Activated naive CD4-positive, alpha-beta T cell treated with anti-CD3 and anti-CD28 coated beads, Interleukin-2, amount 50 U/mL, for 24 hours (primary cell): ENCODE results near the gene SCYL1.

Source experiments
- H3K27ac Mint-ChIP-seq: one replicate; pipeline ENCODE4 v1.8.0; 2021; ENCODE audit warnings: mild to moderate bottlenecking, mixed read lengths
- H3K27me3 Mint-ChIP-seq: one replicate; pipeline ENCODE4 v1.8.0; 2021; ENCODE audit warnings: mixed read lengths
- H3K36me3 Mint-ChIP-seq: one replicate; pipeline ENCODE4 v1.8.0; 2021; ENCODE audit warnings: mixed read lengths
- H3K4me1 Mint-ChIP-seq: one replicate; pipeline ENCODE4 v1.8.0; 2021; ENCODE audit warnings: mixed read lengths
- H3K4me3 Mint-ChIP-seq: one replicate; pipeline ENCODE4 v1.8.0; 2021; ENCODE audit warnings: mild to moderate bottlenecking, mixed read lengths
- H3K9me3 Mint-ChIP-seq: one replicate; pipeline ENCODE4 v1.8.0; 2021; ENCODE audit warnings: mixed read lengths

SCYL1 gene

DNA sequence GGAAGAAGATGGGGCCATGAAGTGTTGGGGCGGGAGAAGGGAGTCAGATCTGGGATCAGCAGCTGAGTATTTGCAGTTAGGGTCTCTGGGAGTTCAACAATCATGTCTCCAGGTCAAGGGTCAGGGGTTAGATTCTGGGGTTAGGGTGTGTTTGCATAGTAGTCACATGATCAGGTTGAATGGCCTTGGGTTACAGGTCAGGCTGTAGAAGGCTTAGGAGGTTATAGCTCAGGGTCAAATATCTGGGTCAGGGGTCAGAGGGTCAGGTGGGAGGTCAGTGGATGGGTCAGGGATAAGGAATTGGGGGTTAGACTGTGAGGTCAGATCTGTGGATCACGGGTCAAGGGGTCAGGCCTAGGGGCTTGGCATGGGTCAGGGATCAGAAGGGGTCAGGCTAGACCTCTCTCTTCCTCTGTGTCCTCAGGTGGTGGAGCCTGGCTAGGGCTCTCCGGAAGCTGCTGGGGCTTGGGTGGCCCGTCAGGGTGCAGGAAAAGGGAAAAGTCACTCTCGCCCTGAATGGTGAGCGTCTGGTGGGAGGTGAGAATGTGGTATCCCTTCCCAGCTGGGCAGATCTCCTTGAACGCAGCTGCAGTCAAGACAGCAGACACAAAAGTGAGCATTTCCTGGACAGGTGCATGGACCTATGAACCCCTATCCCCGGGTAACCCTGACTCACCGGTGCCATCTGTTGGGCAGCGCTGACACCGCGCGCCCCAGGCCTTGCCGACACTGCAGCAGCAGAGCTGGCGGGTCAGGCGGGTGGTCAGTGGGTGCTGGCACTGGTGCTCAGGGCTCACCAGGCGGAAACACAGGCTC, 26.9 kb downstream of the SCYL1 start:
- Mint-ChIP-seq H3K4me1 (peaks cover 73% of the 10 kb centered on the region), H3K27ac (peak overlapping the region; percentile 47), H3K27me3 (no peaks in the 10 kb centered on the region), H3K36me3 (peaks cover 3% of the 10 kb centered on the region), H3K4me3 (no peak overlapping the region), H3K9me3 (no peaks in the 10 kb centered on the region)

DNA sequence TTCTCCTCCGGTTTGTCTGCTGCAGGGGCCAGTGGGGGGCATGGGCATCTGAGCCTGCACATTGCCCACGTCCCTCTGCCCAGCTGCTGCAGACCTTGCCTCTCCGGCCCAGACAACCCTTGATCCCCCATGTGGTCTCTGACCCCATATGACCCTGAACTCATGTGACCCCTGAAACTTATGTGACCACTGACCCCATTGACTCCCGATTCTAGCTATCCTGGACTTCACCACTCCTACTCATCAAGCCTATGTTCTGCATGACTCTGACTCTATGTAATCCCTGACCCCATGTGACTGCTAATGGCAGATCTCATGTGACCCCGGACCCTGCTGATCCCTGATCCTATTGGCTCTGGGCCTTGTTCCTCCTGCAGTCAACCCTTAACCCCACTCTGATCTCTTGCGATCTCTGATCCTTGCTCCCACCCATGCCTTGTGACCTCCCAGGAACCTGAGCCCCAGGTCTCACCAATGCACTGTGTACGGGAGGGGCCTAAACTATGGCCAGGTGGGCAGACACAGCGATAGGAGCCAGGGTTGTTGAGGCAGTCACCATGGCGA, 27.6 kb downstream of the SCYL1 start:
- no peaks in the 10 kb centered on the region for H3K27me3 Mint-ChIP-seq
- H3K9me3 Mint-ChIP-seq = no peaks in the 10 kb centered on the region
- H3K36me3 Mint-ChIP-seq = peaks cover 3% of the 10 kb centered on the region
- H3K4me1 Mint-ChIP-seq = peaks cover 75% of the 10 kb centered on the region
- H3K27ac Mint-ChIP-seq = no peak overlapping the region
- peak overlapping the region; percentile 47 for H3K4me3 Mint-ChIP-seq

DNA sequence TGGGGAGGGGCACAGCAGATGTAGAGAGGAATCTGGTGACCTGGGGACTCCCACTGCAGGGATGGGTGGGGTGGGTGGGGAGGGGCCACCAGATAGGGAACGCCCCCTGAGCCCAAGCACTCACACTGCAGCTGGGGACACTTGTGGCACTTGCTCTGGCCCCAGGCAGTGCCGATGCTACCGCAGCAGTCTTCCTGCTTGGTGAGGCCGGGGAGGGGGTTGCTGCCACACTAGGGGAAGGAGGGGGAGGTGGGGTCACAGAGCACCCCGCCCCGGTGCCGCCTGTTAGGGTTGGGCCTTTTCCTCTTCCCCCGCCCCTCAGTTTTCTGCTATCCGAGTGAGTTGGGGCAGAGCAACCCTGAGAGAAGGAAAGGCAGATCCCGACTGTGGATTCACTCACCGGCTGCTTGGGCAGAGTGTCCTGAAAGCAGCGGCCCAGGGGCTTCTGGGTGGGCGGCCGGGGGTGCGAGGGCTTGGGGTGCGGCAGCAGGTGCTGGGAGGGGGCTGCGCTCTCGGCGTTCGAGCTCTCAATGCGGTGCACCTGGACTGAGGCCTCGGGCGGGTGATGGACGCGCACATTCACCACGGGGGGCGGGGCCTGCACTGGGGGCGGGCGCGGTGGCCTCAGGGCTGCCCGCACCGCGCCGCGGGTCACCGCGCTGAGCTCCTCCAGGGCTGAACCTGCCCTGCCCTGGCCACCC, 28.6 kb downstream of the SCYL1 start:
- Mint-ChIP-seq H3K4me3 (peak overlapping the region; percentile 30), H3K27ac (no peak overlapping the region), H3K36me3 (peaks cover 3% of the 10 kb centered on the region), H3K9me3 (no peaks in the 10 kb centered on the region), H3K27me3 (no peaks in the 10 kb centered on the region), H3K4me1 (peaks cover 66% of the 10 kb centered on the region)

DNA sequence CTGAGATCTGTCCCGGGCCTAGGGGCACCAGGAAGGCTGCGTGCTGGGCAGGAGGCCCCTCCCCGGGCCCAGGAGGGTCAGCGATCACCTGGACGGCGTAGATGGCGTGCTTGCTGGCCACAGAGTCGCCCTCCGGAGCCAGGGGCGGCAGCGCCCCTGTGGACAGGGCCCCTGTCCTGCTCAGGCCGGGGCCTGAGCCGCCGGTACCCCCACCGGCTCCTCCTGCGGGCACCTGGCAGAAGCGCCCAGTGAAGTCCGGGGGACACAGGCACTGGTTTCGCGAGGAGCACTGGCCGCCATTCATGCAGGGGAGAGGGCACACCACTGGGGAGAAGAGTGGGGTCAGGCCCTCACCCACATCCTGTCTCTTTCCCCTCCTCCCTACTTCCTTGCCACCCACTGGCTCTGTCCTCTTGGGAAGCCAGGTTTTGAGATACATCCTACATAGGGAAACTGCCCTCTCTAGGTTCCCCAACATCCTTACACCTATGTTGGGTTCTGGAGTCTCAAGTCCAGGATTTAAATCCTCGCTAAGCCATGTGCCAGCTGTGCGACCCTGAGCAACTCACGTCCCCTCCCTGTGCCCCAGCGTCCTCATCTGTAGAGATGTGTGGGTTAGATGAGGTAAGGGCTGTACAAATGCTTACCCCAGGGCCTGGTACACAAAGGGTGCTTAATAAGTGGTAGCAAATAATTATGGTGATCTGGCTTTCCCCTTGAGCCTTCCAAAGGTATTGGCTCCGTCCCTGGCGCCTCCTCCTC, 29.4 kb downstream of the SCYL1 start:
- H3K4me1 Mint-ChIP-seq = peaks cover 61% of the 10 kb centered on the region
- no peaks in the 10 kb centered on the region for H3K27me3 Mint-ChIP-seq
- H3K9me3 Mint-ChIP-seq = no peaks in the 10 kb centered on the region
- peaks cover 3% of the 10 kb centered on the region for H3K36me3 Mint-ChIP-seq
- H3K27ac Mint-ChIP-seq = peak overlapping the region; percentile 73
- H3K4me3 Mint-ChIP-seq = peak overlapping the region; percentile 63

DNA sequence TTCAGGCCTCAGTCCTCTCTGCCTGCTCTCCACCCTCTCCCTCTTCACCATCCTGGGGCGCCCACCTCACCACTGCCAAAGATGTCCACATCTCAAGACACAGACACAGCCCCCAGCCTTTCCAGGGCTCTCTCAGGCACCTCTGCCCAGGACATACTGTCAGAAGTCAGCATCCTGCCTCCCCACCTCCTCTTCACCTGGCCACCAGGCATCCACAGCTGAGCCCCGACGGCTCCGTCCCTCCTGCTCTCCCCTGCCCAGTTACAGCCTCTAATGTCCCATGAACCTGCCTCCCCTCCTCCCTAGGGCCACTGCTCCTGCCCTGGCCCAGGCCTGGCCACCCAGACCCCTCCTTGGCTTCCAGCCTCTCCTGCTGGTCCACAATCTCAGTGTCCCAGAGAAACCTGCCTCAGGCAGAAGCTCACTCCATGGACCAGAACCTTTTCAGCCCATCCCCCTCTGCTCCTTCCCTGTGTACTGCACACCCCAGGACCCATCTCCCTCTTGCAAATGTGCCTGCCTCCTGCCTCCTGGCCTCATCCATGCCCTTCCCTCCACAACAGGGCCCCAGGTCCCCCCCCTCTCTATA, 30.1 kb downstream of the SCYL1 start:
- no peaks in the 10 kb centered on the region for H3K27me3 Mint-ChIP-seq

DNA sequence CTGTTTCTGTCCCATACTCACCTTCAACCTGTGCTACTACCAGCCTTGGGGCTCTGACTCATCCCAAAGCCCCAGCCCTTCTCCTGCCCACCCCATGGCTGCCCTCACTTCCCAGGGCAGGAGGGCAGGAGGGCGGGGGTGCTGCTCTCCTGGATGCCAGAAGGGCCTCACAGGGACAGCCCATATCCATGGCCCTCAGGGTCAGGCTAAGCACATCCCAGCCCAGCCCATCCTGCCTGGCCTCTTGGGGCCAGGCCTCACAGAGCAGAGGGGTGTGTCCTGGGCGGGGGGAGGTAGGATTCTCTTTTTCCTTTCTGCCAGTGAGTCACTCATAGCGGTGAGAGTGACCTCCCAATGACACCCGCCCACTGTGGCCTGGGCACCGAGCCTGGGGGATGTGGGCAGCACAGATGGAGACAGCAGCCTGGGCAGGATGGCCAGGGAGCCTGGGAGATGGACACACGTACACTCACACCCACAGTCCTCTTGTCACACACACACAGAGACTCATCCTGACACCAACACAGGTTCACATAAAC, 30.9 kb downstream of the SCYL1 start:
- Mint-ChIP-seq H3K4me1 (peaks cover 71% of the 10 kb centered on the region), H3K4me3 (peak overlapping the region; percentile 87), H3K9me3 (no peaks in the 10 kb centered on the region), H3K27ac (peak overlapping the region; percentile 71), H3K36me3 (peaks cover 1% of the 10 kb centered on the region), H3K27me3 (no peaks in the 10 kb centered on the region)

More for the DNA sequence above, 30.1 kb downstream of the SCYL1 start:
- Mint-ChIP-seq H3K27ac (peak overlapping the region; percentile 73), H3K4me3 (peak overlapping the region; percentile 63), H3K4me1 (peaks cover 63% of the 10 kb centered on the region), H3K36me3 (peaks cover 1% of the 10 kb centered on the region), H3K9me3 (no peaks in the 10 kb centered on the region)

DNA sequence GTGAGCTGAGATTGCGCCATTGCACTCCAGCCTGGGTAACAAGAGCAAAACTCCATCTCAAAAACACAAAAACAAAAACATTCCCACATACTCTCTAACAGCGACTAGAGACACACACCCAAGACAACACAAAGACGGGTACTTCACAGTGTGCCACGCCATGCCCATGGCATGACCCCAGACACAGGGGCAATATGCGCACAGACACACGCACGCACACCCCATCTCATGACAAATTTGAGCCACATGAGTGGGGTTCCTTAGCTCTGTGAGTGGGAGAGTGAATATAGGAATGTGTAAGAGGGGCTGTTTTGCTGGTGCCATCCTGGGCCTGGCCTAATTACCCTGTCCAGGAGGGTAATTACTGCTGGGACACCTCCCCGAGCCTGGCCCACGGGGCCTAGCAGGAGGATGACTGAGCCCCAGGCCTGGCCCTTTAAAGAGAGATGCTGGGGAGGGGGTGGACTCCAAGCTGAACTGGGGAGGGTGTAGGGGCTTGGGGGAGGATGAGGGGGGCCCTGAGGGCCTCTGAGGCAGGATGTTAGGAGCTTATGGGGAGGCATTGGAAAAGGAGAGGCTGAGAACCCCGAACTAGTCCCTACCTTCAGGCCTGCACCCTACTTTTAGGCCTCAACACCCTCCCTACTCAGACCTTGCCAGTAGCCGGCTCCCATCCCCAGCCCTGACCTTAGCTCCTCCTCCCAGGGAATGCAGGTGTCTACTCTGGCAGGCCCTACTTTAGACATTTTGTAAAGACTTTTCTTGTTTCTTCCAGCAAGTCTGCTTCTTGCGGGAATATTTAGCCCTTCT, 31.8 kb downstream of the SCYL1 start:
- H3K9me3 Mint-ChIP-seq = no peaks in the 10 kb centered on the region
- peaks cover 68% of the 10 kb centered on the region for H3K4me1 Mint-ChIP-seq

DNA sequence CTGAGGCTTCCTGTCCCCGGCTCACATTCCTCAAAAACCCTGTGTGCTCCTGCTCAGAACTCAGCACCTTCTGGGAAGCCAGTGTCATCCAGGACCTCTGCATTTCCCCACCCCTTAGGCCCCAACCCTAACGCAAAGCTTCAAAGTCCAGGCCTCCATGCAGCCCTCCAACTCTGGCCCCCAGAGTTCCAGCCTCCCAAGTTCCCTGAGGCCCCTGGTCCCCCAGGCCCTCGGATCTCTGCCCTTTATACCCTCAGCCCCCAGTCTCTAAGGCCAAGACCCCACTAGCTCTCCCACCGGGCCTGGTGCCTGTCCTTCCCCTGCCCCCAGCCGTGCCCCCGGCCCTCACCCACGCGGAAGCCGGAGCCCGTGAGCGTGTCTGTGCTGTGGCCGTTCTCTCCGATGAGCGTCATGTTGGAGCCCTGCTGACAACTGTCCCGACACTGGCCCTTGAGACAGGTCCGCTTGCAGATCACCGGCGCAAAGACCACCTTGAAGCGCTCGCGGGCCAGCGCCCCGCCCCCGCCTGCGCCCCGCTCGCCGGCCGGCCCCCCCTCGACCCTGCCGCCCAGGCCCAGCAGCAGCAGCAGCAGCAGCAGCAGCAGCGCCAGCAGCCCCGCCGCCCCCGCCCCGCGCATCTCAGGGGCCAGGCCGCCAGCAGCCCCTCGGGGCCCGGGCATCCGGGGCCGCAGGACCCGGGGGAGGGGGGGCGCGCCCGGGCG, 32.6 kb downstream of the SCYL1 start:
- H3K9me3 Mint-ChIP-seq = no peaks in the 10 kb centered on the region
- H3K4me3 Mint-ChIP-seq = peak overlapping the region; percentile 87
- H3K4me1 Mint-ChIP-seq = peaks cover 67% of the 10 kb centered on the region
- peak overlapping the region; percentile 93 for H3K27ac Mint-ChIP-seq
- no peaks in the 10 kb centered on the region for H3K27me3 Mint-ChIP-seq
- H3K36me3 Mint-ChIP-seq = no peaks in the 10 kb centered on the region

More for the DNA sequence above, 31.8 kb downstream of the SCYL1 start:
- Mint-ChIP-seq H3K27me3 (no peaks in the 10 kb centered on the region), H3K36me3 (peaks cover under 1% of the 10 kb centered on the region), H3K4me3 (peak overlapping the region; percentile 87), H3K27ac (peak overlapping the region; percentile 93)

DNA sequence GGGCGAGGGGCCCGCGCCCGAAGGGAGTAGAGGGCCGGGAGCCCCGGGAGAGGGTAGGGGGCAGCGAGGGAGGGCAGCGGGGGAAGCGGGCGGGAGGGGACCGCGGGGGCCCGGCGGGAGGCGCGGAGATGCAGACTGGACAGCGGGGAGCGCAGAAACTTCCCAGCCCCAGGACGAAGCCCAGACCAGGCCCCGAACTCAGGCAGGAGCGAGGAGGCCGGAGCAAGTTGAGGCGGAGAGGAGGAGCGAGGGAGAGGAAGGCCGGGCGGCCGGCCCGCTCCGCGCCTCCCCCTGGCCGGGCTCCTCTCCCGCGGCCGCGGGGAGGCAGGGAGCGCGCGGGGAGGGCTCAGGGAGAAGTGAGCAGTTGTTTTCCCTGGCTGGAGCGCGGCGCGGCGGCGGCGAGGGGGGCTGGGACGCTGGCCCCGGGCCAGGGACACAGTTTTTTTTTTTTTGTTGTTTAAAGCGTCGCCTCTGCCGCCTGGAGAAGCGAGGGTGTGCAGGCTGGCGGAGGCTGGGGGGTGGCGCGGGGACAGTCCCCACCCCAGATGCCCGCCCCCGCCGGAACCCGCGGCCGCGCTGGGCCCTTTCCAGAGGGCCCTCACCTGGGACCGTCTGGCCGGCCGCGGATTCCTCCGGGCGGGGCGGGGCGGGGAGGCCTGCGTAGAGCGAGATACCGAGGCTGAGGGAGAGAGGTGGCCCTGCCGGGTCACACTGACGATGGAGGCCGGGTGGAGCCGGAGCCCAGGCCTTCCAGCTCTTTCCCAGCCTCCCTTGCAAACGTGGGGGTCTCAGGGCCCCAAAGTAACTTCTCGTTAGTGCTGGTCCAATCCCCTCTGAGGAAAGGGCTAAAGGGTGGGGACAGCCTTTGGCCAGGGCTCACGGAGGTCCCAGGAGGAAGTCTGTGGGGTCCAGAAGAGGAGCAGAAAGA, 33.4 kb downstream of the SCYL1 start, which contains the start of gene LTBP3:
Gene LTBP3, minus strand, starts transcription at position 358 of the 928 bp plus-strand sequence. CDS start 400 bp downstream, outside the sequence.
- peaks cover 61% of the 10 kb centered on the region for H3K4me1 Mint-ChIP-seq
- H3K4me3 Mint-ChIP-seq = peak within 1 kb of the TSS; percentile 87
- no peaks in the 10 kb centered on the region for H3K36me3 Mint-ChIP-seq
- H3K27me3 Mint-ChIP-seq = no peaks in the 10 kb centered on the region
- H3K27ac Mint-ChIP-seq = peak within 1 kb of the TSS; percentile 93
- H3K9me3 Mint-ChIP-seq = no peaks in the 10 kb centered on the region

DNA sequence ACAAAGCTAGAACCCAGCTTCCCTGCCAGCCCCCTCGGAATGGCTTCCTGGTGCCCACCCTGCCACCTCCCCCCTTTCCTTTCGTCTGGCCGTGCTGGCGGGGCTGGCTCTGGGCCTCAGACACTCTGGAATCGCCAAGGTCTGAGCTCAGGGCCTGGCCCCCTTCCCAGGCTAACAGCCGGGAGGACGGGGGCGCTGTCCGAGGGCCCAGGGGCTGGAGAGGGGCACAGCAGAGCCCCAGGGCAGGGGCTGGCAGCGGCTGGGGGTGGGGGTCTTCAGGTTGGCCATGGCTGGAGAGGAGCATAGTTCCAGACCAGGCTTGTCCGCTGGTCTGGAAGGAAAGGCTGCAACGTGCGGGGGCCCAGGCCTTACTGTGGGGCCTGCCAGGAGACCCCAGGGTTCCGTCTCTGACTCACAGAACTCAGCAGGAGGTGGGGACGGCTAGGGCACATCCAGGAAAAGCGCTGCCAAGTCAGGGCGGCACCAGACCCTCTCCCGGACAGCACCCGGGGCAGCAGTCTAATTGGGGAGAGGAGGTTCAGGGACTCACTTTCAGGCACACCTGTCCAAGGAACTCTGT, 34.1 kb downstream of the SCYL1 start:
- Mint-ChIP-seq H3K36me3 (no peaks in the 10 kb centered on the region), H3K27ac (peak overlapping the region; percentile 88), H3K9me3 (no peaks in the 10 kb centered on the region), H3K4me1 (peaks cover 68% of the 10 kb centered on the region), H3K27me3 (no peaks in the 10 kb centered on the region), H3K4me3 (peak overlapping the region; percentile 51)

DNA sequence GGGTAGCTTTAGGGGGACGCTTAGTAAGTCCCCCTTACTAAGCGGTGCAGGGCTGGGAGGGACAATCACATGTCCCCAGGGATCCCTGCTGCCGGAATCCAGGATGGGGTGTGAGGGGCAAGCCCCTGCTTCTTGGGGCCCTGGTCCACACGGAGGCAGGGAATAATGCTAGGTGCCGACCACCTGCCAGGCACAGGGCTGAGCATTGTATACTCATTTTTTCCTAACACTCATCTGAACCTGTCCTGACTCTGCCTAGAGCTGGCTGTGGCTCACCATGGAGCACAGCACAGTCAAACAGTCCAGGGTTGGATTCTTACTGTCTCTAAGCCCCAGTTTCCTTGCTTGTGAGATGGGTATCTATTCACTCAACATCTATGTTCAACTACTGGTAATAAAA, 34.7 kb downstream of the SCYL1 start:
- peak overlapping the region; percentile 88 for H3K27ac Mint-ChIP-seq
- no peaks in the 10 kb centered on the region for H3K36me3 Mint-ChIP-seq
- H3K27me3 Mint-ChIP-seq = no peaks in the 10 kb centered on the region
- H3K9me3 Mint-ChIP-seq = no peaks in the 10 kb centered on the region
- H3K4me1 Mint-ChIP-seq = peaks cover 64% of the 10 kb centered on the region
- peak overlapping the region; percentile 49 for H3K4me3 Mint-ChIP-seq

DNA sequence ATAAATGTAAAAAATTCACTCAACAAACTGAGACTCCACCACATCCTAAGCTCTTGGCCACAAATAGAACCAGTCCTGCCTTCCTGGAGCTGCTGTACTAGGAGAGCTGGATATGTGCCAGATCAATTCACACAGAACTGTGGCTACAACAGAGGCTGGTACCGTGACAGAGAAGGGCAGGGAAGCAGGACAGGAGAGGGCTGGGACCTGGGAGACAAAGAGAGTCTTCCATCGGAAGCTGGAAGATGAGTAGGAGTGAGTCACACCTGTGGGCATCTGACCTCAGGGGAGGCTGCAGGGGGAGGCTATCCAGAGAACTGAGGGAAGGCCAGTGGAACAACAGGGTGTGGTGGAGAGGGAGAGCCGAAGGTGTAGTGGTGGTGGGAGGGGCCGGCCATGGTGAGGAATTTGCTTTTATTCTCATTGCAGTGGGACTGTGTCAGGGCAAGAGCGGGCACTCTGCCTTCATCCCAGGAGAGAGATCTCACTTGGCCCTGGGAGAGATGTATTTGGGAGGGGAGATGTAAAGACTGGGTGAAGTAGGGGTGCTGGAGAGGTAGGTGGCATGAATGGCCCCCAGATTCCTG, 35.2 kb downstream of the SCYL1 start:
- H3K4me3 Mint-ChIP-seq = no peak overlapping the region

More for the DNA sequence above, 35.2 kb downstream of the SCYL1 start:
- no peaks in the 10 kb centered on the region for H3K9me3 Mint-ChIP-seq
- peak overlapping the region; percentile 36 for H3K27ac Mint-ChIP-seq
- H3K4me1 Mint-ChIP-seq = peaks cover 62% of the 10 kb centered on the region
- H3K27me3 Mint-ChIP-seq = no peaks in the 10 kb centered on the region
- H3K36me3 Mint-ChIP-seq = no peaks in the 10 kb centered on the region
